Kidney epithelial cell (primary cell): ENCODE data around the gene STIMATE. TPM values are rescaled to one million over a fixed set of nuclear protein-coding genes. Genes with fewer than 3 reads are reported as not detected.

Source experiments
- DNase-seq: peaks from one replicate; pipeline ENCODE4 v3.0.0-alpha.2; 2010; ENCODE audit warnings: low read depth
- H3K27me3 ChIP-seq: 2 replicates; pipeline ENCODE4 v1.6.0; 2011; ENCODE audit warnings: low read length; ENCODE audit not compliant: control insufficient read depth, insufficient read depth
- H3K36me3 ChIP-seq: 2 replicates; pipeline ENCODE4 v1.5.1; 2011; ENCODE audit warnings: low read length; ENCODE audit not compliant: control insufficient read depth, insufficient read depth
- H3K4me3 ChIP-seq: 2 replicates; pipeline ENCODE4 v1.5.1; 2011; ENCODE audit warnings: low read depth, mild to moderate bottlenecking, control low read depth, low read length
- total RNA-seq: library from RNA; depleted of rRNA; stranded (reverse); fragments of >200 nt; gene quantifications from 2 replicates; pipeline ENCODE4 v1.2.3, GENCODE V29; 2015
- TF ChIP-seq, protein P1 (sequence below): IDR thresholded peaks from 2 replicates; pipeline ENCODE4 v1.5.1; 2011; ENCODE audit warnings: mild to moderate bottlenecking, moderate library complexity, low read length, control low read depth, inconsistent platforms; ENCODE audit not compliant: insufficient read depth, poor library complexity, severe bottlenecking

The STIMATE gene
- total RNA-seq, 1 donor from 2014 or later, result 15.2 TPM

DNA sequence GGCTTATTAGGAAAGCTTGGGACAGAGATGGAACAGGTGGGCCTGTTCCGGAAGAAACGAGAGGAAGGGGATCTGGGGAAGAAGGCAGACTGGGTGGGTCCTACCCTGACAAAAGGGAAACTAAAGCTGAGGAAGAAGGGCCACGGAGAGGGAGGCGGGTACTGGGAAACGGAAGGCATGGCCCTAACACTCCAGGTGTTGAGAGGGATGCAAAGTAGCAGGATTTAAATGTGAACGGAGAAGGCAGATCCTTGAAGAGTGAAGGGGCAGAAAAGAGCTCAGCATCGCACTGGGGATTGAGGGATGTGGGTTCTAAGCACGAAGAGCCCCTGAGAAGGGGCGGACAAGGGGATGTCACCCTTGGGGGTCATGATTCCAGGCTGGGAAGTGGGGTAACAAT lies 735 bp downstream of the STIMATE start:
- Histone ChIP-seq H3K27me3 (no peaks in the 10 kb centered on the region), H3K36me3 (no peaks in the 10 kb centered on the region), H3K4me3 (peak overlapping the region; percentile 72)
- no peak for DNase-seq
- TF ChIP-seq, protein P1, sequence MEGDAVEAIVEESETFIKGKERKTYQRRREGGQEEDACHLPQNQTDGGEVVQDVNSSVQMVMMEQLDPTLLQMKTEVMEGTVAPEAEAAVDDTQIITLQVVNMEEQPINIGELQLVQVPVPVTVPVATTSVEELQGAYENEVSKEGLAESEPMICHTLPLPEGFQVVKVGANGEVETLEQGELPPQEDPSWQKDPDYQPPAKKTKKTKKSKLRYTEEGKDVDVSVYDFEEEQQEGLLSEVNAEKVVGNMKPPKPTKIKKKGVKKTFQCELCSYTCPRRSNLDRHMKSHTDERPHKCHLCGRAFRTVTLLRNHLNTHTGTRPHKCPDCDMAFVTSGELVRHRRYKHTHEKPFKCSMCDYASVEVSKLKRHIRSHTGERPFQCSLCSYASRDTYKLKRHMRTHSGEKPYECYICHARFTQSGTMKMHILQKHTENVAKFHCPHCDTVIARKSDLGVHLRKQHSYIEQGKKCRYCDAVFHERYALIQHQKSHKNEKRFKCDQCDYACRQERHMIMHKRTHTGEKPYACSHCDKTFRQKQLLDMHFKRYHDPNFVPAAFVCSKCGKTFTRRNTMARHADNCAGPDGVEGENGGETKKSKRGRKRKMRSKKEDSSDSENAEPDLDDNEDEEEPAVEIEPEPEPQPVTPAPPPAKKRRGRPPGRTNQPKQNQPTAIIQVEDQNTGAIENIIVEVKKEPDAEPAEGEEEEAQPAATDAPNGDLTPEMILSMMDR, result no peak

- no peak for DNase-seq
- no peak overlapping the region for H3K4me3 ChIP-seq
- TF ChIP-seq, protein P1, result no peak
- no peaks in the 10 kb centered on the region for H3K27me3 ChIP-seq
- no peaks in the 10 kb centered on the region for H3K36me3 ChIP-seq
These were observed 1.2 kb downstream of the STIMATE start for GRCh38 chr3:52896151-52896550.

- no peaks in the 10 kb centered on the region for H3K27me3 ChIP-seq
- TF ChIP-seq, protein P1, result no peak
- H3K36me3 ChIP-seq, result no peaks in the 10 kb centered on the region
- H3K4me3 ChIP-seq, result no peak overlapping the region
- no peak for DNase-seq
These were observed 1.9 kb downstream of the STIMATE start for GRCh38 chr3:52895418-52895817.

DNA sequence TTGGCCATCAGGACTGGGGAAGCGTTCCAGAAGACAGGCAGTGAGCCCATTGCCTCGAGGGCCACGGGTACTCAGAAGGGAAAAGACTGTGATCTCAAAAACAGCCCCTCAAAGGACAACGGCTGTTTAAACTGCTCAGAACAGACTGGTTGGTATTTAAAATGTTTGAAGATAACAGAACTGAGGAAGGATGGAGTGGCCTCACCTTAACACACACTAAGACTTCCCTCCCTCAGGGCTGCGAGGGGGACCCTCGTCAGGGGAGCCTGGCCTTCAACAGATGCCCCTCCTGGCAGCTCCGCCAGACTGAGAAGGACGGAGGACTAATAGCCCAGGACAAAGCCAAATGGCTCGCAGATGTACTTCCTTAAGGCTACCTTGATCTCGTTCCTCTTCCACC lies 2.6 kb downstream of the STIMATE start:
- TF ChIP-seq, protein P1, result no peak
- H3K4me3 ChIP-seq, result no peak overlapping the region
- no peaks in the 10 kb centered on the region for H3K27me3 ChIP-seq
- no peak for DNase-seq
- H3K36me3 ChIP-seq, result no peaks in the 10 kb centered on the region

DNA sequence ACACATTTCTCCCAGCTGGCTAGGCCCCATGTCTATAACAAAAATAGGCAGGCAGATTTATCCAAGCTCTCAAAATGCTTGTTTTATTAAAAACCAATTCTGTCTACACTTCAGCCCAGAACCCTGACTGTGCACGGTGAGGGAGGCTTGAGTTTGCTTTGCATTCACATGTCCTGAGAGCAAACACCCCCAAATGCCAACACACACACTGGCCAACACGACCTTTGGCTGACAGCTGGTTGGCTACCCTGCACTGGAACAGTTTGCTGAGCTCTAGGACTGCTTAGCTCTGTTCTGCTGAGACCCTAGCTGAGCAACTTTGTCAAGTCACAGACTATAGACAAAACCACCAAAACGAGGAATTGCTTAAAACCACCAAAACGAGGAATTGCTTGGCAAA lies 3.6 kb downstream of the STIMATE start:
- no peaks in the 10 kb centered on the region for H3K27me3 ChIP-seq

More for the DNA sequence above, 3.6 kb downstream of the STIMATE start:
- TF ChIP-seq, protein P1, result no peak
- H3K36me3 ChIP-seq, result no peaks in the 10 kb centered on the region
- no peak for DNase-seq
- H3K4me3 ChIP-seq, result no peak overlapping the region
